HL-60/S4 (cell line): ENCODE measurements around the gene HEPHL1.
"Not testable (repeated sequence)": the region's sequence is repeated elsewhere in the genome, so short reads cannot be mapped to it uniquely, and the experiment has no call there.

Source experiments
- in situ Hi-C: fragments of 300-500 bp; cut with MboI; formaldehyde crosslinking; loops from 2 replicates; pipeline ENCODE4 v1.14.3; 2022; ENCODE audit warnings: low sequenced_read_pairs

Gene HEPHL1

GRCh38 chr11:94084164-94084563, 63.0 kb downstream of the HEPHL1 start:
- in situ Hi-C loops, result no loop called here

GRCh38 chr11:94088906-94089305, 67.8 kb downstream of the HEPHL1 start:
- in situ Hi-C loops, result no loop called here

DNA sequence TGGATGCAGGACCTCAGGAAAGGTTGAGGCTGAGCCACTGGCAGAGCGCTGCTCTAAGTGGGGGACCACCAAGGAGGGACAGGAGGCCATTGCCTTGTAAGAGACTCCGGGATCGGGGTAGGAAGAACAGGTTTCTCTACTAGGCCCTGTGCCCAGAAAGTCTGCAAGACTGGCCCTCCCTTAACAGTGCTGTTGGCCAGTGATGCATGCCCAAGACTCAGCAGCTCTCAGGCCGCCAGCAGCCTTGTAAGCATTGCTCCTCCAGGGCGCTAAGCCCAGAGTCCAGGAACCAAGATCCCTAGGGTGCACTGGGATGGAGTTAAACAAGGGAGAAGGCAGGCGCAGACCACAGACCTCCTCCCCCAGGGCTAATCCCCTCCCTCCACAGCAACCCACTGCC, 68.2 kb downstream of the HEPHL1 start:
- in situ Hi-C loops, result no loop called here

DNA sequence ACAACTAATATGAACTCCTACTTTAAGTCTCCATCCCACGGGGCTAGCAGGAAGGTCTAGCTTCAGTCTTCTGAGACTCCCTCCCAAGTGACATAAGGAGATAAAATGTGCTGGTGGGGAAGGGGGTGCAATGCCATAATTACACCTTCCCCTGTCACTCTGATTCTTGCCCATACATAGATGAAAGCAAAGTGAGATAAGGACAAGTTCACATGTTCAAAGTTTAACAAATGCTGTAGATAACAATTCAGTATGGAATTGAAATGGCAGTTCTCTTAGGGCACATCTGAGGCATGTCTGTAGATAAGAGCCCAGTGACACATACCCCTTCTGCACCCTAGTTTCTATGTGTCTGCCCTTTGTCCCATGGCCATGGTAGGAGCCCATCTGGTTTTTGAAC, 69.2 kb downstream of the HEPHL1 start:
- in situ Hi-C loops, result no loop called here

- in situ Hi-C loops, result no loop called here
These were observed 69.9 kb downstream of the HEPHL1 start for GRCh38 chr11:94091091-94091490.

DNA sequence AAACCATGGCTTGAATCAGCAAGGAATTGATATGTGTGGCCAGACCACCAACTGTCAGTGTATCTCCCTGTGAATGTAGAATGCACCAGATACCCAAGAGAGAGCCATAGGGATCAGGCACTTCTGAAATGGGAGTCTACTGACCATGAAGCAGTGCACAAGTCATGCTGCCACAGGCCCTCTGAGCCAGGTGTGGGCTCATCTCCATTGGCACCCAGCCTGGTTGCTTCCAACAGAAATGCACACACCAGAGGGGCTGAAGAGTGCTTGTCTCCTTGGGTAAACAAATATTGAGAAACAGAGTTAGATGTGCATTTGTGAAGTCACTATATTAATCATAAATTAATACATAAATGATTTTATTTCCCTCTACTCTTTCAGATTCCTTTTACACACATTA, 79.1 kb downstream of the HEPHL1 start:
- in situ Hi-C loops, result no loop called here

- in situ Hi-C loops, result no loop called here
These were observed 82.3 kb downstream of the HEPHL1 start for GRCh38 chr11:94103471-94103870.

- in situ Hi-C loops, result no loop called here
These were observed 83.6 kb downstream of the HEPHL1 start for GRCh38 chr11:94104734-94105133.

DNA sequence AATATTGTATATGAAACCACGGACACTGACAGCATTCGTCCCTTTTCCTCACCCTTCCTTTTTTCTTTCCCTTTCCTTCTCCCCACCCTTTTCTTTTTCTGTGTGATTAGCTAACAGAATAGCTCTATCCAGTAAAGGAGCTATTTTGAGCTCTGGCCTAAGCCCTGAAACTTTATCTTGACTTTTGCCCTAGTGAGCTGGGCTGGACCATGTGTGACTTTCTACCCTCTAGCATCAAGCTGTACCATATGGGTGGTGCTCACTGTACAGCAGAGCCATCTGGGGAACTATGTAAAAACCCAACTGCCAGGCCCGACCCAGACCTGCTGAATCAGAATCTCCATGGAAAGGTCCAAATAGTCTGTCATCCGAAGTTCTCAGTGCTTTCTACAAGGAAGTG, 85.6 kb downstream of the HEPHL1 start:
- in situ Hi-C loops, result no loop called here

DNA sequence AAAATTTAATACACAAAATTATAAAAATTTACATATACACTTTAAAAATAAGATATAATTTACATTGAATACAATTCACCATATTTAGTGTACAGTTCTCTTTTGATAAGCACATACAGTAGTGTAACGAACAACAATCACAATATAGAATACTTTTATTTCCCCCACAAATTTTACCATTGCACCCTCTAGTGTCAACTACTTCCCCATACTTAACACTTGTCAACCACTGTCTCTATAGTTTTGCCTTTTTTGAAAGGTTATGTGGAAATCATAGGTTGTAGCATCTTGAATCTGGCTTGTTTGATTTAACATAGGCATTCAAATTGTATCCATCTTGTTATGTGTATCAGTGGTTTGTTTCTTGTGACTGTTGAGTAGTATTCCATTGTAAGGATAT, 86.2 kb downstream of the HEPHL1 start:
- in situ Hi-C loops, result no loop called here

- in situ Hi-C loops, result no loop called here
These were observed 90.1 kb downstream of the HEPHL1 start for GRCh38 chr11:94111241-94111640.

DNA sequence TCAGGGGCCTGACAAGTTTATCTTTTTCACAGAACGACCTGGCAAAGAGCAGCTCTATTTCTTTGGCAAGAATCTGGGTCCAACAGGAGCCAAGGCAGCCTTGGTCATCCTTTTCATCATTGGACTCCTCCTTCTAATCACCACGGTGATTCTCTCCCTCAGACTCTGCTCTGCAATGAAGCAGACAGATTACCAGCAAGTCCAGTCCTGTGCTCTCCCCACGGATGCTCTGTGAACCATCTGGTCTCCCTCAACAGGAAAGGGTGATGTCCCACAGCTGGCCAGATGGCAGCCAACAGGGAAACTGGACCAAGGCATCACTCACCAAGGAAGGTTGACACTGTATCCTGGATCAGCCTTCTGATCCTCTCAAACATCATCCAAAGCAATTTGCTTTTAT, 90.5 kb downstream of the HEPHL1 start:
- in situ Hi-C loops, result no loop called here

GRCh38 chr11:94112206-94112953, 91.2 kb downstream of the HEPHL1 start:
- in situ Hi-C loops, result no loop called here

GRCh38 chr11:94117197-94117574, 96.0 kb downstream of the HEPHL1 start:
- in situ Hi-C loops, result no loop called here

DNA sequence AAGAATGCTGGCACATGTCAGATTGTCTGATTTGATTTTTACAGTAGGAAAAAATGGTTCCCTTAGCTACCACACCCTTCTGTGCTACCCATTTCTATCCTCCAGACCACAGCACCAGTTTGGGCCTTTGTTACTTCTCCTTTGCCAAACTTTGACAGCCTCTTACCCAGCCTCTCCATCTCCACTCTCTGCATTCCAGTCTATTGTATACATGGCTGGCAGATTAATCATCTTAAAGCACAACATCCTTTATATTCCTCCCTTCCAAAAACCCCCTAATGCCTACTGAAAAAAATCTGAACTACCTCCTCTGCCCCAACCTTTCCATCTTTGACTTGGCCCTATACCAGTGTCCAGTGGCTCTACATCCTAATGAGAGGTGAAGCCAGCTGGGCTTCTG, 96.7 kb downstream of the HEPHL1 start:
- in situ Hi-C loops, result no loop called here

GRCh38 chr11:94119676-94120075, 98.5 kb downstream of the HEPHL1 start:
- in situ Hi-C loops, result not testable (repeated sequence)

GRCh38 chr11:94120516-94120915, 99.4 kb downstream of the HEPHL1 start:
- in situ Hi-C loops, result not testable (repeated sequence)

GRCh38 chr11:94120946-94121345, 99.8 kb downstream of the HEPHL1 start:
- in situ Hi-C loops, result no loop called here

- in situ Hi-C loops, result no loop called here
These were observed 104.4 kb downstream of the HEPHL1 start for GRCh38 chr11:94125407-94126115.

DNA sequence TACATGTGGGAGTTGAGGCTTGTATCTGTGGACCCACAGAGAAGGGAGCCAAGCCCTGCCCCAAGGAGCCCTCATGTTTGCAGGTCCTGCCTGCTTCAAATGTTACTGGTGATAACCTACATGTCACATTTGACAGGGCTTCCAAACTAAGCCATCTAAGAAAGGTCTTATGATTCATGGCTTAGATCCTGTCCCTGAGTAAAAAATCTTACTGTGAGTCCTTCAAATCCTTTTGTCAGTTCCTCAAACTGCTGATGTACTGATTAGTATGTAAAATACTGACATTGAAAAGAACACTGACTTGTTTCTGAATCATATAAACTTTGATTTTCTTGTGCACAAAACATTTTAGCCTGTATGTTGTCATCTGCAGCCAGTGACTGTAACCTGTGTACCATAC, 106.5 kb downstream of the HEPHL1 start:
- in situ Hi-C loops, result no loop called here

GRCh38 chr11:94128291-94128745, 107.2 kb downstream of the HEPHL1 start:
- in situ Hi-C loops, result no loop called here

- in situ Hi-C loops, result no loop called here
These were observed 107.8 kb downstream of the HEPHL1 start, which contains the start of gene PANX1 for GRCh38 chr11:94128746-94129511. Gene PANX1, plus strand, starts transcription at chr11:94128841. Its CDS starts 472 bp downstream, at chr11:94129313.
